Hepatic stellate cell (primary cell): ENCODE data around the gene INAFM1.
A peak's percentile ranks its signal among the peaks of the same experiment; 100 is the strongest.

Experiments
- DNase-seq: peaks from one replicate; pipeline ENCODE4 v3.0.0; 2011; ENCODE audit warnings: low spot score

The INAFM1 gene

DNA sequence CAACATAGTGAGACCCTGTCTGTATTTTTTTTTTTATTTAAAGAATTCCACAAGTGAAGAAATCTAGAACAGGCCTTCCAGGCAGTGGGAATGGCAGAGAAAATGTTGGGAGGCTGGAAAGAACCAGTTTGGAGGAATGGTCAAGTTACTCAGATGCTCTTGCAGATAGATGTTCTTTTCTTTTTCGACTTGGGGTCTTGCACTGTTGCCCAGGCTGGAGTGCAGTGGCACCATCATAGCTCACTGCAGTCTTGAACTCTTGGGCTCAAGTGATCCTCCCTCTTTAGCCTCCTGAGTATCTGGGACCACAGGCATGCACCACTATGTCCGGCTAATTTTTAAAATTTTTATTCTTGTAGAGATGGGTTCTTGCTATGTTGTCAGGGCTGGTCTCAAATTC is 35.6 kb downstream of the INAFM1 start:
- no peak for DNase-seq

DNA sequence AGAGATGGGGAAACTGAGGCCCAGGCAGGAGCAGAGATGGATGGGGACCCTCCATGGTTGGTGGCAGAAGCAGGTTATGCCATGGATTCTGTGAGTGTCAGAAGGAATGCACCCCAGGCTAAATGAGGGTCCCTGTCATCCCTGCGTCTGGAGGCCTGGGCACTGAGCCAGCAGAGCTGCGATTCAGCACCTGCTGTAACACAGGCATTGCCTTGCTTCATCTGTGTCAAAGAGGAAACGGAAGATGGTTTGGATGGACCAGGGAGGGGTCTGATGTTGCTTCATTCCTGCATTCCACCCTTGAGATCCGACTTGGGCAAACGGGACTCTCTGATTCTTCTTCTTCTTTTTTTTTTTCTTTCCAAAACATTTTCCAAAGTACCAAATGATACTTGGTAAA is 36.1 kb downstream of the INAFM1 start:
- DNase-seq: no peak

DNA sequence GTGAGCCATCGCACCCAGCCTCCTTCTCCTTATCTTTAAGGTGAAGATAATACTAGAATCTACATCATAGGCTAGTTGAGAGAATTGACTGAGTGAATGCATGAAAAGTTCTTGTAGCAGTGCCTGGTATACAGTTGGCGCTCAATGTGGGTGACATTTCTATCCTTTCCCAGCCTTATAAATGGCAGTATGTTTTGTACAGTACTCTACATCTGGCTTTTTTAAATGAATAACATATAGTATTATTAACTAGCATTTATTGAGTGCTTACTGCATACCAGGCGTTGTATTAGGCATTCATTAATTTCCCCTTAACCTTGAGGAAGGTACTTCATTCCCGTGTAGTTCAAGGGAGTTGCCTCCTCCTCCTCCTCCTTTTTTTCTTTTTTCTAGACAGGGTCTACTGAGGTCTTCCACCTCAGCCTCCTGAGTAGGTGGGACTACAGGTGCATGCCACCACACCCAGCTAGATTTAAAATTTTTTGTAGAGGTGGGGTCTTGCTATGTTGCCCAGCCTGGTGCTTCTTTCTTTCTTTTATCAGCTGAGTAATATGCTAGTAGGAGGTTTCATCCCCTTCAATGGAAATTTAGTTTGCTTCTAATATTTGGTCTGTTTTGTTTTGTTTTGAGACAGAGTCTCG is 37.8 kb downstream of the INAFM1 start:
- no peak for DNase-seq

DNA sequence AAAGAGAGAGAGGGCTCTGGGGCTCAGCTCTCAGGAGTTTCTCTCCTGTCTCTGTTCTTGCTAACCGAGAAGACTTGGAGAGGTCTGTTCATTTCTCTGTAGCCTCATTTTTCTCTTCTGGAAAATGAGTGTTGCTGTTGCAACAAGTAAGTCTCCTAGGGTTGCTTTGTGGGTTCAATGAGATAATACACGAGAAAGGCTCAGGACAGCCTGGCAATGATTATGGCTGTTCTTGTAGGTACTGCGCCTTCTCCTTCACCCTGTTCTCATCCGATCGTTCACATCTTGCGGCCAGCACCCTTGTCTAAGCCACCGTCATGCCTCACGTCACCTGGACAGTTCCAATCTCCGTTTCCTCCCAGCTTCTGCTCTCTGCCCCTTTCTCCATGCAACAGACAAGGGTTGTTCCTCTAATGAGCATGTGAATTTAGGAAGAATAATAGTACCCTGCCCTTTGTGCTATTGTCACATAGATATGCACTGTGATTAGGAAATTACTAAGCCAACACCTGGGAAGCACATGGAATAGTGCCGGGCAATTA is 39.1 kb downstream of the INAFM1 start:
- no peak for DNase-seq

DNA sequence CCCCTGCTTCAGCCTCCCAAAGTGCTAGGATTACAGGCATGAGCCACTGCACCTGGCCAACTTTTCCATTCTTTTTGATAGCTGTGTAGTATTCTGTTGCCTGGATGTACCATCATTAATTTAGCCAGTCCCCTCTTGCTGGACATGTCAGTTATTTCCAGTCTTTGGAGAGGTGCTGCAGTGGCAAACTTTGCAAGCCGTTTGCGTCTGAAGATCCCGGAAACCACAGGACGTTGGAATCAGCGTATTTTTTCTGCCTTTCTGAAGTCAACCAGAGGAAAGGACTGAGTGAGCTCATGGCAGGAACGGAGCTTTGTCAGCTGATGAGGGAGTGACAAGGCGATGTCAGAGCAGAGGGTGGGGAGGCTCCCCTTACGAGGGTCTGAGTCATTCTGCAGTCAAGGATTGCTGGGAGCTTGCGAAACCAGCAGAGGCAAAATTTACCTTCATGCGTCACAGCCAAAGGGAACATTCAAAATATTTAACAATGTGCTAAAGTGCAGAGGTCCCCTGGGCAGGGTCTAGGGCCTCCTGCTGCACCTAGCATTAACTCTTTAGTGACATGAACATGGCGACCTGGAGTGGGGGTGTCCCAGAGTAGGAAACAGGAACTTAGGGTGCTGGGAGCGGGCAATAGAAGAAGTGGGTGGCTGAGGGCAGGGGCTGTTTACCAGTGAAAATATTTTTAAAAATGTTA is 40.6 kb downstream of the INAFM1 start:
- DNase-seq: peak; percentile 93

DNA sequence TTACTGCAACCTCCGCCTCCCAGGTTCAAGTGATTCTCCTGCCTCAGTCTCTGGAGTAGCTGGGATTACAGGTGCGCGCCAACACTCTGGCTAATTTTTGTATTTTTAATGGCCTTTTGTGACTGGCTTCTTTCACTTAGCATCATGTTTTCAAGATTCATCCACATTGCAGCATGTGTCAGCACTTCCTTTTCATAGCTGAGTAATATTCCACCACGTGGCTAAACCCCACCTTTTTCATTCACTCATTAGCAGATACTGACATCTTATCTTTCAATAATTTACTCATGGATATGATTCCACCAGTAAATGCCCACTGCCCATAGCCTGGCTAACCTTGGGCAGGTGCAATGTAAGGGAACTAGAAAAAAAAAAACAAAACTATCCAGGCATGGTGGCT is 41.8 kb downstream of the INAFM1 start:
- DNase-seq: no peak

GRCh38 chr19:47319923-47320871 is 45.5 kb downstream of the INAFM1 start:
- DNase-seq: no peak

DNA sequence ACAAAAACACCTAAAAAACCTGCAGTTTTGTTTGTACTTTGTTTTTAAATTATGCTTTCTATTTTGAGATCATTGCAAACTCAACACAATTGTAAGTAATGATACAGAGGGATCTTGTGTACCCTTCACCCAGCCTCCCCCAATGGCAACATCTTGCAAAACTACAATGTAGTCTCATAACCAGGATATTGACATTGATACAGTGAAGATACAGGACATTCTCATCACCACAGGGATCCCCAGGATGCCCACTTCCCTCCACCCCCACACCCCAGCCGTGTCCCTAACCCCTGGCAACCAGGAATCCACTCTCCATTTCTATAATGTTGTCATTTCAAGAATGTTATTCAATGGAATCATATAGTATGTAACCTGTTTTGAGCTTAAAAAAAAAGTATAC is 46.9 kb downstream of the INAFM1 start:
- no peak for DNase-seq

DNA sequence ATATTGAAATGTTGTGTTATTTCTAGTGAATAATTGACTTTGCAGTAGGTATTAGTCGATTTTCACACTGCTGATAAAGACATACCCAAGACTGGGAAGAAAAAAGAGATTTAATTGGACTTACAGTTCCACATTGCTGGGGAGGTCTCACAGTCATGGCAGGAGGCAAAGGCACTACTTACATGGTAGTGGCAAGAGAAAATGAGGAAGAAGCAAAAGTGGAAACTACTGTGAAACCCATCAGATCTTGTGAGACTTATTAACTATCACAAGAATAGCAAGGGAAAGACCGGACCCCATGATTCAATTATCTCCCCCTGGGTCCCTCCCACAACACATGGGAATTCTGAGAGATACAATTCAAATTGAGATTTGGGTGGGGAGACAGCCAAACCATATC is 47.4 kb downstream of the INAFM1 start:
- no peak for DNase-seq

- DNase-seq: no peak
Observed at GRCh38 chr19:47323409-47323808, 48.7 kb downstream of the INAFM1 start.

GRCh38 chr19:47323872-47324271 is 49.2 kb downstream of the INAFM1 start:
- no peak for DNase-seq

DNA sequence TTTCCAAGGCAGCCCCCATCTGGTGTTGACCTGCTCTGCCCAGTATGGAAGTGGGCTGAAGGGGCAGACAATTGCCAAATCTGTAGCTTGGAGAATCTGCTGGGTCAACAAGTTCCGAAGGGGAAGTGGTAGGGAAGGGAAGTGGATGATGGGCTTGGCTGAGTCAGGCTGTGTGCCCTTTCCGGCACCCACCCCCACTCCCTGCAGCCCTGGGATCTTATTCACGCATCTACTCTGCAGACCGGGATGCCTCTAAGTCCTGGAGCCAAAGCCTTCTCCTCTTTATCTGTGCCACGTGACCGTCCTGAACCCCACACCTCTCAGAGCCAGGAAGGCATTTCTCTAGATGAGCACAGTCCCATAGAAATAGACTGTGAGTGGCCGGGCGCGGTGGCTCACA is 49.8 kb downstream of the INAFM1 start:
- DNase-seq: no peak
